ENCODE results near the gene FNBP1L.

- TF ChIP-seq, protein P1, sequence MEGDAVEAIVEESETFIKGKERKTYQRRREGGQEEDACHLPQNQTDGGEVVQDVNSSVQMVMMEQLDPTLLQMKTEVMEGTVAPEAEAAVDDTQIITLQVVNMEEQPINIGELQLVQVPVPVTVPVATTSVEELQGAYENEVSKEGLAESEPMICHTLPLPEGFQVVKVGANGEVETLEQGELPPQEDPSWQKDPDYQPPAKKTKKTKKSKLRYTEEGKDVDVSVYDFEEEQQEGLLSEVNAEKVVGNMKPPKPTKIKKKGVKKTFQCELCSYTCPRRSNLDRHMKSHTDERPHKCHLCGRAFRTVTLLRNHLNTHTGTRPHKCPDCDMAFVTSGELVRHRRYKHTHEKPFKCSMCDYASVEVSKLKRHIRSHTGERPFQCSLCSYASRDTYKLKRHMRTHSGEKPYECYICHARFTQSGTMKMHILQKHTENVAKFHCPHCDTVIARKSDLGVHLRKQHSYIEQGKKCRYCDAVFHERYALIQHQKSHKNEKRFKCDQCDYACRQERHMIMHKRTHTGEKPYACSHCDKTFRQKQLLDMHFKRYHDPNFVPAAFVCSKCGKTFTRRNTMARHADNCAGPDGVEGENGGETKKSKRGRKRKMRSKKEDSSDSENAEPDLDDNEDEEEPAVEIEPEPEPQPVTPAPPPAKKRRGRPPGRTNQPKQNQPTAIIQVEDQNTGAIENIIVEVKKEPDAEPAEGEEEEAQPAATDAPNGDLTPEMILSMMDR (IDR thresholded peaks at IDR 0.05): no peak
- no peak for TF ChIP-seq POLR2A (IDR thresholded peaks at IDR 0.05)
Measured at GRCh38 chr1:93496520-93496919, 48.6 kb downstream of the FNBP1L start.

All from right lobe of liver (tissue), 4 donors.